ENCODE data around the gene TNP1.

DNA sequence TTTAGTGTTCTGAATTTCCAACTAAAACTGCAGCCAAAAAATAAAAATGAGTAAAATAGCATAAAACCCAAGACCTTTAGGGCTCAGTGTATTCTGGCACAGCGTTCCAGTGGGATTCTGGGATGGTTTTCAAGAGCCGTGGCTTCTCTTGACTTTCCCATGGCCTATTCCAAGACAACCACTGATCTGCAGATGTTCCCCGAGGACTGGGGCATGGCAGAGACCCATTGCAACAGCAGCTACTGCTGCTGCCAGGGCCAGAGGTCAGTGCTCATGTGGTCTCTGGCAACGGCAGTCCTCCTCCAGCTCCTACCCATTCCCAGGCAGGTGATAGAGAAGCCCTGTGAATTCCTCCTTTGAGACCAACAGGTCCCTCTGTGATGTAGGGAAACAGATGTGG is 26.8 kb downstream of the TNP1 start:
- TF ChIP-seq, protein P1, sequence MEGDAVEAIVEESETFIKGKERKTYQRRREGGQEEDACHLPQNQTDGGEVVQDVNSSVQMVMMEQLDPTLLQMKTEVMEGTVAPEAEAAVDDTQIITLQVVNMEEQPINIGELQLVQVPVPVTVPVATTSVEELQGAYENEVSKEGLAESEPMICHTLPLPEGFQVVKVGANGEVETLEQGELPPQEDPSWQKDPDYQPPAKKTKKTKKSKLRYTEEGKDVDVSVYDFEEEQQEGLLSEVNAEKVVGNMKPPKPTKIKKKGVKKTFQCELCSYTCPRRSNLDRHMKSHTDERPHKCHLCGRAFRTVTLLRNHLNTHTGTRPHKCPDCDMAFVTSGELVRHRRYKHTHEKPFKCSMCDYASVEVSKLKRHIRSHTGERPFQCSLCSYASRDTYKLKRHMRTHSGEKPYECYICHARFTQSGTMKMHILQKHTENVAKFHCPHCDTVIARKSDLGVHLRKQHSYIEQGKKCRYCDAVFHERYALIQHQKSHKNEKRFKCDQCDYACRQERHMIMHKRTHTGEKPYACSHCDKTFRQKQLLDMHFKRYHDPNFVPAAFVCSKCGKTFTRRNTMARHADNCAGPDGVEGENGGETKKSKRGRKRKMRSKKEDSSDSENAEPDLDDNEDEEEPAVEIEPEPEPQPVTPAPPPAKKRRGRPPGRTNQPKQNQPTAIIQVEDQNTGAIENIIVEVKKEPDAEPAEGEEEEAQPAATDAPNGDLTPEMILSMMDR (conservative IDR thresholded peaks at IDR 0.05 in 1 of 2, IDR thresholded peaks at IDR 0.05 in 1 of 2; ENCODE audit: low read depth in 1 of 2, low read length in 2 of 2), result no peak
- TF ChIP-seq EZH2 (IDR thresholded peaks at IDR 0.05; ENCODE audit: low read length, missing control alignments), result no peak

All from fibroblast of lung (primary cell).